A549 (cell line): ENCODE results near the gene CYGB. TPM values are rescaled to one million over a fixed set of nuclear protein-coding genes. Genes with fewer than 3 reads are reported as not detected.

Experiments
- ATAC-seq, 2 experiments: fragments of 200-7000 bp in 1 of 2; fragments of >200 bp in 1 of 2; cut with Nextera tagmentation in 1 of 2; cut with Tn5 transposase in 1 of 2; 3 replicates each; pipeline versions ENCODE4 v1.8.0 to v1.9.1; 2018 to 2020; ENCODE audit warnings: mild to moderate bottlenecking in 1 of 2, moderate library complexity in 1 of 2
- CTCF ChIA-PET: fragments of 300-600 bp; sonication (Branson Sonifier 250); formaldehyde crosslinking; extraction: SDS; loops from one replicate; lab custom pipeline; 2021; ENCODE audit warnings: antibody characterized with exemption, inconsistent platforms; lab: Yijun Ruan, JAX
- POLR2A ChIA-PET: fragments of 350-600 bp; formaldehyde crosslinking; extraction: SDS; loops from one replicate; lab custom pipeline; 2021; ENCODE audit warnings: antibody characterized with exemption, inconsistent platforms; lab: Yijun Ruan, JAX
- DNase-seq, 2 experiments: peaks; one replicate each; pipeline versions ENCODE4 v3.0.0 to v3.0.0-alpha.2; 2011 to 2016; ENCODE audit warnings: low read depth in 1 of 2, low spot score in 1 of 2
- FAIRE-seq: peaks from 2 replicates; lab custom pipeline; 2011; peaks lifted over from hg19 to GRCh38; lab: Jason Lieb, UNC
- H3K27ac ChIP-seq, 2 experiments: fragments of >200 bp; sonication (Bioruptor Twin); formaldehyde crosslinking; 3 replicates each; pipeline ENCODE4 v1.5.1; 2016 to 2017
- H3K4me1 ChIP-seq: fragments of >200 bp; sonication (Bioruptor Twin); formaldehyde crosslinking; 3 replicates; pipeline ENCODE4 v1.6.1; 2016
- H3K4me2 ChIP-seq: fragments of >200 bp; sonication (Bioruptor Twin); formaldehyde crosslinking; 3 replicates; pipeline ENCODE4 v1.6.1; 2016
- H3K4me3 ChIP-seq: fragments of >200 bp; sonication (Bioruptor Twin); formaldehyde crosslinking; 3 replicates; pipeline ENCODE4 v1.5.1; 2016
- H3K9me3 ChIP-seq: fragments of >200 bp; sonication (Bioruptor Twin); formaldehyde crosslinking; 3 replicates; pipeline ENCODE4 v1.6.1; 2016
- CBX8 ChIP-seq: fragments of 200-600 bp; sonication (generic); IDR thresholded peaks from 2 replicates; pipeline ENCODE4 v1.6.1; 2016
- CEBPB ChIP-seq, 2 experiments: fragments of >200 bp in 1 of 2; sonication (Bioruptor Twin) in 1 of 2; formaldehyde crosslinking in 1 of 2; IDR thresholded peaks; 2 replicates each; pipeline ENCODE4 v1.6.1; 2012 to 2016
- CHD2 ChIP-seq: fragments of 150-350 bp; IDR thresholded peaks from 2 replicates; pipeline ENCODE4 v1.6.1; 2014; ENCODE audit warnings: low read length; ENCODE audit not compliant: partially characterized antibody
- GATA3 ChIP-seq: IDR thresholded peaks from 2 replicates; pipeline ENCODE4 v1.6.1; 2012; ENCODE audit warnings: borderline replicate concordance
- HOXB13 ChIP-seq: fragments of 250-450 bp; sonication (Bioruptor Pico); IDR thresholded peaks from 2 replicates; pipeline ENCODE4 v1.5.0; 2020; ENCODE audit warnings: low read depth, mild to moderate bottlenecking, moderate library complexity
- KDM1A ChIP-seq: fragments of 200-600 bp; sonication (generic); IDR thresholded peaks from 2 replicates; pipeline ENCODE4 v1.6.1; 2016; ENCODE audit warnings: low read depth, mild to moderate bottlenecking
- MAFK ChIP-seq: fragments of 450-650 bp; IDR thresholded peaks from 2 replicates; pipeline ENCODE4 v1.6.1; 2014; ENCODE audit not compliant: partially characterized antibody
- MAZ ChIP-seq: fragments of 150-350 bp; IDR thresholded peaks from 2 replicates; pipeline ENCODE4 v1.6.1; 2014; ENCODE audit warnings: antibody characterized with exemption, low read depth, low read length, borderline replicate concordance
- NR3C1 ChIP-seq: fragments of >200 bp; sonication (Bioruptor Twin); formaldehyde crosslinking; IDR thresholded peaks from 3 replicates; pipeline ENCODE4 v1.6.1; 2017
- POLR2A ChIP-seq: IDR thresholded peaks from 2 replicates; pipeline ENCODE4 v1.6.1; 2012; ENCODE audit warnings: mild to moderate bottlenecking, low read length
- RCOR1 ChIP-seq: fragments of 150-350 bp; IDR thresholded peaks from 2 replicates; pipeline ENCODE4 v1.6.1; 2014; ENCODE audit warnings: antibody characterized with exemption, low read length, low read depth
- SREBF2 ChIP-seq: fragments of 450-650 bp; IDR thresholded peaks from 2 replicates; pipeline ENCODE4 v1.6.1; 2014; ENCODE audit warnings: mild to moderate bottlenecking, moderate library complexity
- TP53 ChIP-seq: fragments of 250-450 bp; sonication (Bioruptor Pico); IDR thresholded peaks from 2 replicates; pipeline ENCODE4 v1.5.0; 2021; ENCODE audit warnings: mild to moderate bottlenecking, moderate library complexity
- ZFP36 ChIP-seq: fragments of 450-650 bp; IDR thresholded peaks from 2 replicates; pipeline ENCODE4 v1.6.1; 2014; ENCODE audit warnings: borderline replicate concordance; ENCODE audit not compliant: partially characterized antibody
- ZNF302 ChIP-seq: fragments of 250-450 bp; sonication (Bioruptor Pico); IDR thresholded peaks from 2 replicates; pipeline ENCODE4 v1.9.0; 2021; ENCODE audit warnings: inconsistent platforms, mild to moderate bottlenecking, moderate library complexity
- ZSCAN20 ChIP-seq: fragments of 250-450 bp; sonication (Bioruptor Pico); IDR thresholded peaks from 2 replicates; pipeline ENCODE4 v1.8.0; 2022; ENCODE audit warnings: mild to moderate bottlenecking, moderate library complexity
- WGBS: methylation state at CpG from one replicate; pipeline ENCODE4 v1.1.6; 2017; ENCODE audit errors: missing lambda C conversion rate; 5-methylcytosine and 5-hydroxymethylcytosine counted together
- polyA plus RNA-seq, 4 experiments: library from polyadenylated mRNA; depleted of rRNA in 3 of 4; stranded (reverse); fragments of >200 nt; fragmentation: RNase III in 1 of 4; extraction: RNeasy Plus Mini Kit Qiagen cat#74134 plus additional on column Dnase treatment in 1 of 4; gene quantifications; 2 replicates in 3 of 4; 3 replicates in 1 of 4; pipeline ENCODE4 v1.2.3, GENCODE V29; 2011 to 2017
- TF ChIP-seq, protein P1 (sequence below): fragments of >200 bp; sonication (Bioruptor Twin); formaldehyde crosslinking; IDR thresholded peaks from 3 replicates; pipeline ENCODE4 v1.6.1; 2016
- TF ChIP-seq, protein P2 (sequence below): IDR thresholded peaks from 2 replicates; pipeline ENCODE4 v1.6.1; 2012
- TF ChIP-seq, protein P3 (sequence below): fragments of 250-450 bp; sonication (Bioruptor Pico); IDR thresholded peaks from 2 replicates; pipeline ENCODE4 v1.5.0; 2020; ENCODE audit warnings: low read depth, mild to moderate bottlenecking, moderate library complexity
- TF ChIP-seq, protein P4 (sequence below): fragments of 150-350 bp; IDR thresholded peaks from 2 replicates; pipeline ENCODE4 v1.6.1; 2014; ENCODE audit warnings: low read depth, mild to moderate bottlenecking, low read length
- TF ChIP-seq, protein P5 (sequence below): fragments of 200-600 bp; sonication (generic); IDR thresholded peaks from 2 replicates; pipeline ENCODE4 v1.6.1; 2016; ENCODE audit warnings: antibody characterized with exemption, mild to moderate bottlenecking, moderate library complexity

The CYGB gene
- polyA plus RNA-seq, 2 of the 4 experiments (the other 2 are of a cell fraction): 1.1 TPM

DNA sequence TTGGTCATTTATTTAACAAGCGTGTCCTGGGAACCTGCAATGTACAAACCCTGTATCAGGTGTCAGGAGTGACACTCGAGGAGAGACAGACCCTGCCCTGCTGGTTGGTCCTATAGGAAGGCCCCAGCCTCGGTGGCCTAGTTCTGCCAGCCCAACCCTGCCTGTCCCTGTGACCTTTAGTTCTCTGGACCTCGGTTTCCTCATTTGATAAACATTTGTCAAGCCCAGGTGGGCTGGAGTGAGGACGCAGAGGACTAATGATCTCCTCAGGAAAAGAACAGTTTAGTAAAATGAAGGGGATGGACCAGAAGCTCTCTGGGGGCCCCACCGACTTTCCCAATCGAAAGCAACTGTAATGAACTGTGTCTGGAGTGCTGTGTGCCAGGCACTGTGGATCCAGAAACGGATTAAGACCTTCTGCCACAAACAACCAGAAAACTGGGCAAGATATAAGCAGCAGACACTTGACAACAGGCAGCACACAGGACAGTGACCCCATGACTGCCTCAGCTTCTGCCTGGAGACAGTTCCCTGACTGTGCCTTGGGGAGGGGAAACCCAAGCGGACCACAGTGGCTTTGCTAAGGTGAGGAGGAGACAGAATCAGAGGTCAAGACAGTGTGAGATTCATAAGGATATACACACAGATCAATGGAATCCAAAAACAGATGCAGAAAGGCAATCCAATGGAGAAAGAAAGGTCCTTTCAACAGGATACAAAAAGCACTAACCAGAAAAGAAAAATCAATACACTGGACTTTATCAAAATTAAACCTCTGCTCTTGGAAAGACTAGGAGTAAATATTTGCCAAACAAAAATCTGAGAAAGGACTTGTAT, 11.1 kb upstream of the CYGB start:
- DNase-seq: no peak
- Histone ChIP-seq H3K9me3 (no peaks in the 10 kb centered on the region), H3K27ac (peak overlapping the region in 1 of 2 experiments; percentile 35; a peak in 2 of 6 replicates), H3K4me3 (no peak overlapping the region), H3K4me2 (no peak overlapping the region), H3K4me1 (peaks cover 36% of the 10 kb centered on the region)
- 67% methylated on average over 9 of the region's 9 CpGs for WGBS
- ATAC-seq: no peak
- FAIRE-seq: no peak
- TF ChIP-seq, protein P1, sequence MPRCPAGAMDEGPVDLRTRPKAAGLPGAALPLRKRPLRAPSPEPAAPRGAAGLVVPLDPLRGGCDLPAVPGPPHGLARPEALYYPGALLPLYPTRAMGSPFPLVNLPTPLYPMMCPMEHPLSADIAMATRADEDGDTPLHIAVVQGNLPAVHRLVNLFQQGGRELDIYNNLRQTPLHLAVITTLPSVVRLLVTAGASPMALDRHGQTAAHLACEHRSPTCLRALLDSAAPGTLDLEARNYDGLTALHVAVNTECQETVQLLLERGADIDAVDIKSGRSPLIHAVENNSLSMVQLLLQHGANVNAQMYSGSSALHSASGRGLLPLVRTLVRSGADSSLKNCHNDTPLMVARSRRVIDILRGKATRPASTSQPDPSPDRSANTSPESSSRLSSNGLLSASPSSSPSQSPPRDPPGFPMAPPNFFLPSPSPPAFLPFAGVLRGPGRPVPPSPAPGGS: no peak
- TF ChIP-seq MAZ (no peak), ZSCAN20 (CRISPR knock-in tag) (no peak), KDM1A (no peak), CEBPB (IDR thresholded peaks at IDR 0.05) (no peak), GATA3 (no peak), TP53 (CRISPR knock-in tag) (no peak), CBX8 (no peak), RCOR1 (no peak), POLR2A (no peak), HOXB13 (no peak), MAFK (no peak)
- TF ChIP-seq, protein P2, sequence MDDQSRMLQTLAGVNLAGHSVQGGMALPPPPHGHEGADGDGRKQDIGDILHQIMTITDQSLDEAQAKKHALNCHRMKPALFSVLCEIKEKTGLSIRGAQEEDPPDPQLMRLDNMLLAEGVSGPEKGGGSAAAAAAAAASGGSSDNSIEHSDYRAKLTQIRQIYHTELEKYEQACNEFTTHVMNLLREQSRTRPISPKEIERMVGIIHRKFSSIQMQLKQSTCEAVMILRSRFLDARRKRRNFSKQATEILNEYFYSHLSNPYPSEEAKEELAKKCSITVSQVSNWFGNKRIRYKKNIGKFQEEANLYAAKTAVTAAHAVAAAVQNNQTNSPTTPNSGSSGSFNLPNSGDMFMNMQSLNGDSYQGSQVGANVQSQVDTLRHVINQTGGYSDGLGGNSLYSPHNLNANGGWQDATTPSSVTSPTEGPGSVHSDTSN: no peak
- TF ChIP-seq, protein P3, sequence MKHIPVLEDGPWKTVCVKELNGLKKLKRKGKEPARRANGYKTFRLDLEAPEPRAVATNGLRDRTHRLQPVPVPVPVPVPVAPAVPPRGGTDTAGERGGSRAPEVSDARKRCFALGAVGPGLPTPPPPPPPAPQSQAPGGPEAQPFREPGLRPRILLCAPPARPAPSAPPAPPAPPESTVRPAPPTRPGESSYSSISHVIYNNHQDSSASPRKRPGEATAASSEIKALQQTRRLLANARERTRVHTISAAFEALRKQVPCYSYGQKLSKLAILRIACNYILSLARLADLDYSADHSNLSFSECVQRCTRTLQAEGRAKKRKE (CRISPR knock-in tag): no peak
- TF ChIP-seq, protein P4, sequence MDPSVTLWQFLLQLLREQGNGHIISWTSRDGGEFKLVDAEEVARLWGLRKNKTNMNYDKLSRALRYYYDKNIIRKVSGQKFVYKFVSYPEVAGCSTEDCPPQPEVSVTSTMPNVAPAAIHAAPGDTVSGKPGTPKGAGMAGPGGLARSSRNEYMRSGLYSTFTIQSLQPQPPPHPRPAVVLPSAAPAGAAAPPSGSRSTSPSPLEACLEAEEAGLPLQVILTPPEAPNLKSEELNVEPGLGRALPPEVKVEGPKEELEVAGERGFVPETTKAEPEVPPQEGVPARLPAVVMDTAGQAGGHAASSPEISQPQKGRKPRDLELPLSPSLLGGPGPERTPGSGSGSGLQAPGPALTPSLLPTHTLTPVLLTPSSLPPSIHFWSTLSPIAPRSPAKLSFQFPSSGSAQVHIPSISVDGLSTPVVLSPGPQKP: no peak
- TF ChIP-seq, protein P5, sequence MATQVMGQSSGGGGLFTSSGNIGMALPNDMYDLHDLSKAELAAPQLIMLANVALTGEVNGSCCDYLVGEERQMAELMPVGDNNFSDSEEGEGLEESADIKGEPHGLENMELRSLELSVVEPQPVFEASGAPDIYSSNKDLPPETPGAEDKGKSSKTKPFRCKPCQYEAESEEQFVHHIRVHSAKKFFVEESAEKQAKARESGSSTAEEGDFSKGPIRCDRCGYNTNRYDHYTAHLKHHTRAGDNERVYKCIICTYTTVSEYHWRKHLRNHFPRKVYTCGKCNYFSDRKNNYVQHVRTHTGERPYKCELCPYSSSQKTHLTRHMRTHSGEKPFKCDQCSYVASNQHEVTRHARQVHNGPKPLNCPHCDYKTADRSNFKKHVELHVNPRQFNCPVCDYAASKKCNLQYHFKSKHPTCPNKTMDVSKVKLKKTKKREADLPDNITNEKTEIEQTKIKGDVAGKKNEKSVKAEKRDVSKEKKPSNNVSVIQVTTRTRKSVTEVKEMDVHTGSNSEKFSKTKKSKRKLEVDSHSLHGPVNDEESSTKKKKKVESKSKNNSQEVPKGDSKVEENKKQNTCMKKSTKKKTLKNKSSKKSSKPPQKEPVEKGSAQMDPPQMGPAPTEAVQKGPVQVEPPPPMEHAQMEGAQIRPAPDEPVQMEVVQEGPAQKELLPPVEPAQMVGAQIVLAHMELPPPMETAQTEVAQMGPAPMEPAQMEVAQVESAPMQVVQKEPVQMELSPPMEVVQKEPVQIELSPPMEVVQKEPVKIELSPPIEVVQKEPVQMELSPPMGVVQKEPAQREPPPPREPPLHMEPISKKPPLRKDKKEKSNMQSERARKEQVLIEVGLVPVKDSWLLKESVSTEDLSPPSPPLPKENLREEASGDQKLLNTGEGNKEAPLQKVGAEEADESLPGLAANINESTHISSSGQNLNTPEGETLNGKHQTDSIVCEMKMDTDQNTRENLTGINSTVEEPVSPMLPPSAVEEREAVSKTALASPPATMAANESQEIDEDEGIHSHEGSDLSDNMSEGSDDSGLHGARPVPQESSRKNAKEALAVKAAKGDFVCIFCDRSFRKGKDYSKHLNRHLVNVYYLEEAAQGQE: no peak
- CTCF ChIA-PET: interaction anchor here (0.6 to 15.7 kb wide), 14 partner anchors 9 to 587 kb away, joined by 3 to 185 read pairs (median 4); partner anchors contain the start of gene PRCD
- POLR2A ChIA-PET: no interaction called here

DNA sequence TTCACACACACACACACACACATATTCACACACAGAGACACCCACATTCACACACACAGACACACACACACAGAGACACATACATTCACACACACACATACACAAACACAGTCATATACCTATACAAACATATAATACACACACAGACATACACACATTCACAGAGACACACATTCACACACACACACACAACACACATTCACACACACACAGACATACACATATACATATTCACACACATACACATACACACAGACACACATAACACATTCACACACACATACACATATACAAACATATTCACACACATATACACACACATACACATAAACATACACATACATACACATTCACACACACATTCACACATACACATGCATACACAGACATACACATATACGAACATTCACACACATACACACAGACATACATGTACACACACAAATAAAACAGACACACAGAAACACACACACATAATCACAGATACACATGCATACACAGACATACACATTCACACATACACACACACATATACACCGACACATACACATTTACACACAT, 10.2 kb upstream of the CYGB start:
- 53% methylated on average over 2 of the region's 2 CpGs for WGBS
- Histone ChIP-seq H3K9me3 (no peaks in the 10 kb centered on the region), H3K4me2 (no peak overlapping the region), H3K27ac (no peak overlapping the region; a peak in 2 of 6 replicates), H3K4me1 (peaks cover 36% of the 10 kb centered on the region), H3K4me3 (no peak overlapping the region)
- DNase-seq: no peak
- ChIA-PET POLR2A (interaction anchor here (2.3 kb wide), 1 partner anchor 9 kb away, joined by 11 read pairs; no protein-coding TSS in a partner anchor), CTCF (interaction anchor here (0.8 to 17.7 kb wide), 13 partner anchors 8 to 225 kb away, joined by 3 to 362 read pairs (median 18); partner anchors contain the start of gene PRCD)
- TF ChIP-seq CHD2 (no peak), ZNF302 (CRISPR knock-in tag) (no peak), SREBF2 (no peak), ZFP36 (peak; percentile 7), NR3C1 (no peak)
- no peak for ATAC-seq
- no peak for FAIRE-seq
